Measurements from ENCODE around the gene CHRNA4.

CHRNA4 gene

DNA sequence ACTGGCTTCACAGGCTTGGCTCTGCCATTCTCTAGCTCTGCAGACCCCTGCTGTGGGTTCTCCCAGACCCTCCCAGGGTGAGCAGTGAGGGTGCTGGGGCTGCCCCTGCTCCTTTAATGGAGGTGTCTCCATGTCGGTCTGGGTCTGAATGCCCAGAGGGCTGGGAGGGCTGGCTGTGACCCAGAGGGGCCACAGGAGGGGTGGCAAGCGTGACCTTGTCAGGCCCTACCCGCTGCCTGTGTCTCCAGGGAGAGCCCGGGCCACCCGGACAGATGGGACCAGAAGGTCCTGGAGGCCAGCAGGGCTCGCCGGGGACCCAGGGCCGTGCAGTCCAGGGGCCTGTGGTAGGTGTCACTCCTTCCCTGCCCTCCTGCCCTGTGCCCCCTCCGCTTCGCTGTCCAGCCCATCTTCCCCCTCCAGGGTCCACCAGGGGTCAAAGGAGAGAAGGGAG, 36.1 kb downstream of the CHRNA4 start:
- in situ Hi-C loops (cut with MboI; ENCODE audit: low pct_unique_long_range_greater_than_20kb, low sequenced_read_pairs, unreplicated experiment), result loop anchor here (25.0 kb wide), 1 partner anchor 88 kb away; the partner anchor contains the start of gene BIRC7
- DNase-seq (ENCODE audit: low spot score), result no peak
- TF ChIP-seq, protein P1, sequence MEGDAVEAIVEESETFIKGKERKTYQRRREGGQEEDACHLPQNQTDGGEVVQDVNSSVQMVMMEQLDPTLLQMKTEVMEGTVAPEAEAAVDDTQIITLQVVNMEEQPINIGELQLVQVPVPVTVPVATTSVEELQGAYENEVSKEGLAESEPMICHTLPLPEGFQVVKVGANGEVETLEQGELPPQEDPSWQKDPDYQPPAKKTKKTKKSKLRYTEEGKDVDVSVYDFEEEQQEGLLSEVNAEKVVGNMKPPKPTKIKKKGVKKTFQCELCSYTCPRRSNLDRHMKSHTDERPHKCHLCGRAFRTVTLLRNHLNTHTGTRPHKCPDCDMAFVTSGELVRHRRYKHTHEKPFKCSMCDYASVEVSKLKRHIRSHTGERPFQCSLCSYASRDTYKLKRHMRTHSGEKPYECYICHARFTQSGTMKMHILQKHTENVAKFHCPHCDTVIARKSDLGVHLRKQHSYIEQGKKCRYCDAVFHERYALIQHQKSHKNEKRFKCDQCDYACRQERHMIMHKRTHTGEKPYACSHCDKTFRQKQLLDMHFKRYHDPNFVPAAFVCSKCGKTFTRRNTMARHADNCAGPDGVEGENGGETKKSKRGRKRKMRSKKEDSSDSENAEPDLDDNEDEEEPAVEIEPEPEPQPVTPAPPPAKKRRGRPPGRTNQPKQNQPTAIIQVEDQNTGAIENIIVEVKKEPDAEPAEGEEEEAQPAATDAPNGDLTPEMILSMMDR (IDR thresholded peaks at IDR 0.05; ENCODE audit: extremely low read depth, insufficient read depth, missing control alignments), result no peak

DNA sequence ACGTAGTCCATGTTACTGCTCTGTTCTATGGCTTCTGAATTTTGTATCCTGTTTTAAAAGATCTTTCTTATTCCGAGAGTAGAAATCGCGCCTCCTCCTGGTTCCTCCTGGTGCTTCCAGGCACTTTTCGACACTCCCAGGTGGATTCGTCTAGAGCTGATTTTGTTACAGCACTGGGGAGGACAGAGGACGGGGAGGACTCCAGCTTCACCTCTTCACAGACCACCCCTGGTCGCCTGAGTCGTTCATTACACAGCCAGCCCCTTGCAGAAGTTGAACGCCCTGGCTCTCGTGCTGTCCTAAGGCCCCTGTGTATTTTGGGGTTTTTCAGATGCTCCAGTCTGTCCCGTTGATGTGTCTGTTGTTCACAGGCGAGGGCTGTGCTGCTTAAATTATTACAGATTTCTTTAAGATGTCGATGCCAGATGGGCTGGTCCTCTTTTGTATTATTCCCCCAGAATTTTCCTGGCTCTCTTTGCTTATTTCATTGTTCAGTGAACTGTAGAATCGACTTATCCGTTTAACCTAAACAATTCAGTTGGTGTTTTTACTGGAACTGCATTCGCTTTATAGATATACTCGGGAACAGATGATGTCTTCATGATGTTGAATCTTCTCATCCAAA, 37.7 kb downstream of the CHRNA4 start:
- TF ChIP-seq, protein P1 (IDR thresholded peaks at IDR 0.05; ENCODE audit: extremely low read depth, insufficient read depth, missing control alignments), result no peak
- in situ Hi-C loops (cut with MboI; ENCODE audit: low pct_unique_long_range_greater_than_20kb, low sequenced_read_pairs, unreplicated experiment), result no loop called here
- DNase-seq (ENCODE audit: low spot score), result no peak

DNA sequence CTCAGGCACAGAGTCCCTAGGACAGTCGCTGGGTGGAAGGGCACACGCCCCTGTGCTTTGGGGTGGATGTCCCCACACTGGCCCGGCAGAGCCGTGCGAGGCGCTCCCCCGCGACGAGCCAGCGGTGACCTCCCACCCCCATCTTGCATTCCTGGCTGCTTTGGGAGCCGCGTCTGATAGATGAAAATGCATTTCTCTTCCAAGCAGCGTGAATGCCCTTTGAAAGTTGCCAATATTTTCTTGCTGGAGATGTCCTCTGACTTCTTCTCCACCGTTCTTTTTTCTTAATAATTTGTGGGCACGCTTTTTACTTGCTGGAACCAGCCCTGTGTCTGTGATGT, 38.2 kb downstream of the CHRNA4 start:
- no peak for DNase-seq (ENCODE audit: low spot score)
- TF ChIP-seq, protein P1 (IDR thresholded peaks at IDR 0.05; ENCODE audit: extremely low read depth, insufficient read depth, missing control alignments), result no peak
- in situ Hi-C loops (cut with MboI; ENCODE audit: low pct_unique_long_range_greater_than_20kb, low sequenced_read_pairs, unreplicated experiment), result no loop called here

DNA sequence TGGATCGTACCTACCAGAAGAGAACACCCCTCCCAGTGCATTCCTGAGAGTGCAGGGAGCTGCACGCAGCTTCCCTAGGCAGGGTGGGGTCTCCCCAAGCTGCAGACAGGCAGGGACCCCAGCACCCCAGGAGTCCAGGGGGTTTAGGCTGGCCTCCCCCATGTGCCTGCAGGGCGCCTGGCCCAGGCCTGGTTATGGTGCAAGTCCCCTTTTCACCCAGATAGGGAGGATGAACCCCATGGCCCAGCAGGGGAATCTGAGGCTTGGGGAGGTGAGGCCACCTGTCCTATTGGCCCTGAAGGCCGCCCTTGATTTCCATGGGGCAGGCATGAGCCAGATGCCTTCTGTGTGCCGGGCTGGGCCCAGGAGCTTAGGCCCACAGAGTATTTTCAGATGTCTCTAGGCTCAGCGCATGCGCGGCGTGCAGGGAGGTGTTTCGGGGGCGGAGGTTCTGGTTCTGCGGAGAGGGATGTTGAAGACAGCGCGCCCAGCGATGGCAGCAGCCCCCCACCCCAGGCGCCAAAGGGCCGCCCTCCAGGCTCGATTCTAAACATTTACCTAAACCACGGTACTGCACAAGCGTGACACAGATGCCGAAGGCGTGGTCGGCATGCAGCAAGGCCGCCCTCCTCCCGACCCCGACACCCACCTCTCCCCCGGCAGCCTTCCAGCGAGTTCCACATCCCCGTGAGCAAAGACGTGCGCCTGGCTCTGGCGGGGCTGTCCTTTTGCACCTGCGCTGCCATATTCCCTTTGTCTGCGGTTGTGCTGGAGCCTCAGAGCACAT, 38.8 kb downstream of the CHRNA4 start:
- in situ Hi-C loops (cut with MboI; ENCODE audit: low pct_unique_long_range_greater_than_20kb, low sequenced_read_pairs, unreplicated experiment), result no loop called here
- DNase-seq (ENCODE audit: low spot score), result no peak
- TF ChIP-seq, protein P1 (IDR thresholded peaks at IDR 0.05; ENCODE audit: extremely low read depth, insufficient read depth, missing control alignments), result no peak

DNA sequence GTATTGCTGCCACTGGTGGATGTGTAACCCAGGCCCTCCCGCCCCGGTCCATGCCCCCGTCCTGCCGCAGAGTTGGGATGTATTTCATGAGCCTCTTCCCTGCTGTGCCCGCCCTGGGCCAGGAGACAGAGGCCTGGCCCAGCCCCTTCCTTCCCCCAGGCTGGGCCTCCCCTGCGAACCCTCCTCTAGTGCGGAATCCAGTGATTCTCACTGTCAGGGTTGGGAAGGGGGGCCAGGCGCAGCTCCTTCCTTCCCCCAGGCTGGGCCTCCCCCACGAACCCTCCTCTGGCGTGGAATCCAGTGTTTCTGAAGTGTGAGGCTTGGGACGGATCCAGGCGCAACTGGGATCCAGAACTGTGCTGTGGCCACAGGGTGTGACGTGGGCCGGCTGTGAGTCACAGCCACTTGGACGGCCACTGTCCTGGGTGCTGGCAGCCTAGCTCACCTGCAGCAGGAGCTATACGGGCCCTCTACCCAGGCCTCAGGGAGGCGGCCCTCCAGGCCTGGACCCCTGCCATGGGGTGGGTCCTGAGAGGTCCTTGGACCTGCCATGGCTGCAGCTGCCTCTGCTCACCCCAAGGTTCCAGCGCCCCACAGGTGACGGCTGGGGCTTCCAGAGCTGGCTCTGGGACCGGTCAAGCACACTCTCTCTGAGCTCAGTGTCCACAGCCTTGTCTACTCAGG, 39.9 kb downstream of the CHRNA4 start:
- TF ChIP-seq, protein P1 (IDR thresholded peaks at IDR 0.05; ENCODE audit: extremely low read depth, insufficient read depth, missing control alignments), result no peak
- in situ Hi-C loops (cut with MboI; ENCODE audit: low pct_unique_long_range_greater_than_20kb, low sequenced_read_pairs, unreplicated experiment), result no loop called here
- no peak for DNase-seq (ENCODE audit: low spot score)

DNA sequence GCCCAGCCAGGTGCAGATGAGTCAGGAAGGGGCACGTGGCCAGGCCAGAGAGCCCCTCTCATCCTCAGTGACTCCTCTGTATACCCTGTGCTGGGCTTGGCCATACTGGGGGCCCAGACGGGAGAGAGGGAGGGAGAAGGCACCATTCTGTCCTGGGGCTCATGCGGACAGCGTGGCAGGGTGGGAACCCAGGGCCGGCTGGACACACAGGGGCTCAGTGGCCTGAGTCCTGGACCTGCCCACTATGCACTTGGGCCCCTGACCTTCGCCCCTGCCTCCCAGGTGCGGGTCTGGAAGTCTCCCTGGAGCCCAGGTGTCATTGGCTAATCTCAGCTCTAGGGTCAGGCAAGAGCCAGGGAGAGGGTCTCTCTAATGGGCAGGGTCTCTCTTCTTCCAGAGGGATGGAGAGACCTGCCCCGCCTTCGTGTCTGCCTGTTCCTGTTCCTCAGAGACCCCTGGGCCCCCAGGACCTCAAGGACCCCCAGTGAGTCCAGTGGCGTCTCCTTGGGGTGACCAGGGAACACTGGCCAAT, 40.5 kb downstream of the CHRNA4 start:
- TF ChIP-seq, protein P1 (IDR thresholded peaks at IDR 0.05; ENCODE audit: extremely low read depth, insufficient read depth, missing control alignments), result no peak
- DNase-seq (ENCODE audit: low spot score), result no peak
- in situ Hi-C loops (cut with MboI; ENCODE audit: low pct_unique_long_range_greater_than_20kb, low sequenced_read_pairs, unreplicated experiment), result no loop called here
